ENCODE data around the gene ACAD10.
"Not testable (repeated sequence)": the region's sequence is repeated elsewhere in the genome, so short reads cannot be mapped to it uniquely, and the experiment has no call there.

Gene ACAD10

GRCh38 chr12:111685811-111686573, at the start of gene ACAD10, which contains the start of gene BRAP:
ACAD10 (plus strand) TSS chr12:111686053; CDS start chr12:111692710, 6,657 bp downstream.
BRAP (minus strand) TSS chr12:111685956; CDS start chr12:111685792, 164 bp downstream.
- DNase-seq (ENCODE audit: low read depth, low spot score), result peak; percentile 98

GRCh38 chr12:111636209-111636945, 49.5 kb upstream of the ACAD10 start:
- peak; percentile 94 for DNase-seq (ENCODE audit: low read depth, low spot score)

- DNase-seq (ENCODE audit: low read depth, low spot score), result peak; percentile 85
Observed at GRCh38 chr12:111638556-111638955, 47.3 kb upstream of the ACAD10 start.

GRCh38 chr12:111640506-111640905, 45.3 kb upstream of the ACAD10 start:
- no peak for DNase-seq (ENCODE audit: low read depth, low spot score)

GRCh38 chr12:111642681-111643426, 43.0 kb upstream of the ACAD10 start:
- DNase-seq (ENCODE audit: low read depth, low spot score), result no peak

- DNase-seq (ENCODE audit: low read depth, low spot score), result peak; percentile 80
Observed at GRCh38 chr12:111643427-111643826, 42.4 kb upstream of the ACAD10 start.

- DNase-seq (ENCODE audit: low read depth, low spot score), result peak; percentile 70
Observed at GRCh38 chr12:111645433-111645832, 40.4 kb upstream of the ACAD10 start.

GRCh38 chr12:111650912-111651311, 34.9 kb upstream of the ACAD10 start:
- DNase-seq (ENCODE audit: low read depth, low spot score), result no peak

- DNase-seq (ENCODE audit: low read depth, low spot score), result not testable (repeated sequence)
Observed at GRCh38 chr12:111652530-111652929, 33.3 kb upstream of the ACAD10 start.

GRCh38 chr12:111653596-111653995, 32.3 kb upstream of the ACAD10 start:
- no peak for DNase-seq (ENCODE audit: low read depth, low spot score)

GRCh38 chr12:111655356-111655755, 30.5 kb upstream of the ACAD10 start:
- DNase-seq (ENCODE audit: low read depth, low spot score), result no peak

GRCh38 chr12:111656016-111656415, 29.8 kb upstream of the ACAD10 start:
- no peak for DNase-seq (ENCODE audit: low read depth, low spot score)

- DNase-seq (ENCODE audit: low read depth, low spot score), result no peak
Observed at GRCh38 chr12:111664499-111664898, 21.4 kb upstream of the ACAD10 start.

GRCh38 chr12:111664961-111665865, 20.6 kb upstream of the ACAD10 start:
- peak; percentile 21 for DNase-seq (ENCODE audit: low read depth, low spot score)

GRCh38 chr12:111672822-111673381, 13.0 kb upstream of the ACAD10 start:
- DNase-seq (ENCODE audit: low read depth, low spot score), result no peak

GRCh38 chr12:111673503-111673902, 12.3 kb upstream of the ACAD10 start:
- DNase-seq (ENCODE audit: low read depth, low spot score), result peak; percentile 37

- no peak for DNase-seq (ENCODE audit: low read depth, low spot score)
Observed at GRCh38 chr12:111677186-111677585, 8.7 kb upstream of the ACAD10 start.

- DNase-seq (ENCODE audit: low read depth, low spot score), result peak; percentile 6
Observed at GRCh38 chr12:111684485-111685198, 1.2 kb upstream of the ACAD10 start.

- DNase-seq (ENCODE audit: low read depth, low spot score), result no peak
Observed at GRCh38 chr12:111685322-111685810, 487 bp upstream of the ACAD10 start.

- no peak for DNase-seq (ENCODE audit: low read depth, low spot score)
Observed at GRCh38 chr12:111686574-111687105, 787 bp downstream of the ACAD10 start.
